NCI-H1048 (cell line): ENCODE data around the gene SP6.

Source experiments
- DNase-seq: peaks from one replicate; lab custom pipeline; 2025; lab: John Stamatoyannopoulos, UW

Gene SP6

DNA sequence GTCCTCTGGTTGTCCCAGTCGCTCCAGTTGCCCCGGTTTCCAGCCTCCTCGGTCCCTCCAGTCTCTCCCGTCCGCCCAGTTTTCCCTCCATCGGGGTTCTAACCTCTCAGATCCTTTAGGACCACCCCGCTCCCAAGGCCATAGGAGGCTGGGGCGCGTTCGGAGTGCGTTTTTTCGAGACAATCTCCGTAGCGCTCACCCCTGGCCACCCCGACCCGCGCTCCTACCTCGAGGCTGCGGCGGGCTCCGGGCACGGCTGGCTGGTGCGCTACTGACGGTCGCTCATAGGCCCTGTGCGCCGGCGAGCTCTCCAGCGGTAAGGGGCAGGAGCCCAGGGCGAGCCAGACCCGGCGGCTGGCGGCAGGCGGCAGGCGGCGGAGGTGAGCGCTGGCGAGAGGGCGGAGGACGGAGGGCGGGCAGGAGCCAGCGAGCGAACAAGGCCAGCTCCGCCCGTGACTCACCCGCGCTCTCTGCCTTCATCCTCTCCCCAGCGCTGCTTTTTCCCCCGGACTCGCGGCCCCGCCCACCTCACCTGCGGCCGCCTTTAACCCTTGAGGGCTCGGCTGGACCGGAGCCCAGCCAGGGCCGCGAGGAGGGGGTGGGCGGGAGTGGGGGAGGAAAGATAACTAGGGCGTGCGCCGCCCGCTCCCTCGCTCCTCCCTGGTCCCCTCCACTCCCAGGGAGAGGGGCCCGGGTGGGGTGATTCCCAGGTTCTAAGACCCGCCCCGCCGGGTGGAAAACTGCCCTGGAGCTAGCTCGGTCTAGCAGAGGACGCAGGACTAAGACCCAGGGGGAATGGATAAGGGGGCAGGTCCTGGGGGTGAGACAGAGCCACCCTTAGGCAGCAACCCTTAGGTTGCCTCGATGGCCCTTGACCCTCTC is at the start of gene SP6:
Gene SP6 (minus strand): TSS at position 472 of the 882 bp plus-strand sequence. CDS start 2,734 bp downstream, outside the sequence.
- no peak for DNase-seq

GRCh38 chr17:47899643-47900042 is 48.7 kb upstream of the SP6 start:
- no peak for DNase-seq

DNA sequence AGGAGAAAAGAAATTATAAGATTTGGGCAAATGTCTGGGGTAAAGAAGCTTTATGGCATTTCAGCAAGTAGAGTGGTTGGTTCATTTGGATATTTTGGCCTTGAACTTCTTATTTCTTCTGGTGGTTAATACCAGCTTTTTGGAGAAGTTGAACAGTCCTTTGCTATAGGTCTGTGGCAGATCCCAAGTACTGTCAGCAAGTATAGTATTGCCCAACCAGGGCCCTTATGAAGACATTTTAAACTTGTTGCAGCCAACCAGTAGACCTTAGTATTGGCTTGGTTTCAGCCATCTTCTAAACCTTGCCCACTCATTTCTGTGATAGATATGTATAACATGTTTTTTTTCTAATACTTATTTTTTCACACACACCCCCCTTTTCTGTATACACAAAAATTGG is 47.3 kb upstream of the SP6 start:
- no peak for DNase-seq

DNA sequence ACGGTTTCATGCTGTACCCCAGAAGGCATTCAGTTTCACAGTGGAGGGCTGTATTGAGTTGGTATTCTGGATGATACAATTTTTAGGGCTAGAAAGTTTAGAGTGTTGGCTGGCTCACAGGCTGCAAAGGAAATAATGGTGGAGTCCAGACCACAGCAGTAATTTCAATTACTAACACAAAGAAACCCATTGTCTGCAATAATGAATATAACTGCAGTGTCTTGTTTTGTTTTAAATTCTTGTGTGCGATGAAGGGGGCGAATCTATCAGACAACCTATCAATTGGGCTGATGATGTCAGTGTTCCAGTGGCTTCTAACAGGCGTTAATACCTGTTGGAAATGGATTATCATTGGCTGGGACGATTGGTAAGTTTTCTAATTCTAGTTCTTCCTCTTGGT is 46.6 kb upstream of the SP6 start:
- DNase-seq = no peak

- DNase-seq = no peak
Observed at GRCh38 chr17:47896672-47897490, 45.9 kb upstream of the SP6 start.

DNA sequence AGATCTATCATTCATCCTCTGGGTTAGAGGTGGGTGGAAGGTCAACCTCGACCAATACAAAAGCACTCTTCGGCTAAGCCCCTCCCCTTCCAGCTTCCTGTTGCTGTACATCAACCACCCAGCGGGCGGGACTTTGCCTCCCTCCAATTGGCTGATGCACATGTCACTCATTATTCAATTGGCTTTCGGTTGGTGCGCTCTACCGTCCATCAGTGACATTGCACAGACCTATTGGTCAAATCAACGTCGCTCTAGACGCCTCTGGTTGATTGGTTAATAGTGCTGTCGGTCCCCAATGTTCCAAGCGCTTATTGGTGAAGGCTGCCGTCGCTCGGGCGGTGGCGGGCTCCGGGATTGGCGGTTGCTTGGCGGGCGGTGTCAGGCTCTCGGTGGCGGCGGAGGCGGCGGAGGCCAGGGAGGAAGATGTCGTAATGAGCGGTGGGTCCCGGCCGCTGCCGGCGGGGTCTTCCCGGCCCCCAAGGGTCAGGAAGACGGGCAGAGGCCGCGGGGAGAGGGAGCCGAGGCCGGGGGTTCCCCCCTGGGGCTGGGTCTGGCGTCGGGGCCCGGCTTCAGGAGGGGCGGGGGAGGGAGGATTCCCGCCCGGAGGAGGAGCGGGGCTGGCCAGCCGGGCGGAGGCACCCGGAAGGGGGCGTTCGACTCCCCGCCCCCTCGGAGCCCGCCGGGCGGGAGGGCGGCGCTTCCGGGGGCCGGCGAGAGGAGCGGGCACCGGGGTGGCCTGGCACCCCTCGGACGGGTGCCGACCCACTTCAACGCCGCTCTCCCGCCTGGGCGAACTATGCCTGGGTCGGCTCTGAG is 45.1 kb upstream of the SP6 start, which contains the start of gene SP2:
Gene SP2 (plus strand): TSS at position 381 of the 816 bp plus-strand sequence. CDS start 51 bp downstream, at position 432.
- peak; percentile 96 for DNase-seq

GRCh38 chr17:47895347-47895855 is 44.4 kb upstream of the SP6 start:
- DNase-seq = no peak

- DNase-seq = no peak
Observed at GRCh38 chr17:47894498-47895346, 43.8 kb upstream of the SP6 start.

GRCh38 chr17:47891545-47892088 is 40.7 kb upstream of the SP6 start:
- DNase-seq = no peak

DNA sequence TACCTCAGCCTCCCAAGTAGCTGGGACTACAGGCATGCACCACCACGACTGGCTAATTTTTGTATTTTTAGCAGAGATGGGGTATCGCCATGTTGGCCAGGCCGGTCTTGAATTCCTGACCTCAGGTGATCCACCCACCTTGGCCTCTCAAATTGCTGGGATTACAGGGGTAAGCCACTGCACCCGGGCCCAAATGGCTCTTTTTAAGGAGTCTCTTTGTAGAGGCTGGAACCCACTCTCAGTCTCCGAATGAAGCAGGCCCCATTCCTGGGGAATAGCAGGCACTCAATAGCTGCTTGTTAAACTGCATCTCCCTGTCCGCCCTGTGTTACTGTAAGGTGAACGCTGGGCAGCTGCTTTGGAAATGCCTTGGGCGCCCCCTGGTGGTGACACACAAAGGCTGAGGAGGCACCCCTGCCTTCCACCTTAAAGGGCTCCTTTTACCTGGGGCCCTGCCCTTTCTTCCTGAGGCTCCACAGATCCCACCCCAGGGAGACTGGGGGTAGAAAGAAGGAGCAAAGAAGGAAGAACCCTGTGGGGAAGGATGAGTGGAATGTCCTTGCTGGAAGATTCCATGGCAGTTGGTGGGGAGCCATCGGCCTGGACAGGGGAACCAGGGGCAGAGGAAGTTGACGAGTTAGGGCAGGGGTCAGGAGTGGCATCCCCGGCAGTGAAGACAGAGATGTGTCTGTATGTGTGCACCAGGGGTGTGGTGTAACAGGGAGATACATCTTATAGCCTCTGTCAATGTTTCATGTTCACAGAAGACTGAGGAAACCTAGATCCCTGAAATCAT is 39.0 kb upstream of the SP6 start:
- DNase-seq = peak; percentile 62

DNA sequence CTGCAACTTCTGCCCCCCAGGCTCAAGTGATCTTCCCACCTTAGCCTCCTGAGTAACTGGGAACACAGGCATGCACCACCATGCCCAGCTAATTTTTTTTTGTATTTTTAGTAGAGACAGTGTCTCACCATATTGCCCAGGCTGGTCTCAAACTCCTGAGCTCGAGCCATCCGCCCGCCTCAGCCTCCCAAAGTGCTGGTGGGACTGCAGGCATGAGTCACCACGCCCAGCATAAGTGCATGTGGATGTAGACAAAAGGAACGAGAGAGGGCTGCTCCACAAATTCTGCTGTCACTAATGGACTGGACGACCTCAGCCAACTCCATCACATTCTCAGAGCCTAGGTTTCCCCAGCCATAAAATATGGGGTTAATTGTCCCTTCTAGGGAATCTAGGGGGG is 37.3 kb upstream of the SP6 start:
- DNase-seq = no peak

DNA sequence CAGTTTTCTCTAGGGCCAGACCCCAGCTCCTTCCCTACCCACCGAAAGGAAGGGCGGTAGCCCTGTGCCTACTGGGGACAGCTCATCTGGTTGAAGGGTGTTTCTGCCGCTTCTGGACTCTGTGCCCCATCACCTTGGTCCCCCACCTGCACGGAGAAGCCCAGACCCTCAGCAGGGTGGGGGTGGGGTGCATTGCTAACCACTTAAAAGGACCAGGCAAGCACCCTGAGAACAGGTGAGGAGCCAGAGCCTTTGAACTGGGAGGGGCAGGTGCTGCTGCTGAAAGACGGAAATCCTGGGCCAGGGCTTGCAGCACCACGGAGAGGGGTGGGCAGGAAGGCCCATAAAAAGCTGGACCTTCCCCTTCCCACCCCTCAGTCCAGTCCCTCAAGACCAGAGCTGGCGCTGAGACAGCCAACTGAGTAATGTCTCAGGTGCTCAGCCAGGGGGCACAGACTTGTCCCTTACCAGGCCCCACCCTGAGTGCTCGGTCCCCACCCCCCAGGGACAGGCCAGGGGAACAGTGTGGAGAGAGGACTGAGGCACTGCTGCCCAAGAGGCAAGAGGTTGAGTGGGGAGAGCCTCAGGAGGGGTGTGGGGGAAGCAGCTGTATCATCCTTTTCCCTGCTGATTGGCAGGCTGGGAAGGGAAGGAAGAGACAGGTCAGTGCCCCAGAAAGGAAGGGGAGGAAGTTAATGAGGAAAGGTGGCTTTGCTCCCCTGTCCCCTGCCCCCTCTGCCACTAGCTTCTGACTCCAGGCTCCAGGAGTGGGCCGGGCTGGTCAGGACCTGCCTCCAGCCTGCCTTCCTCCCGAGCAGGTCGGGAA is 34.2 kb upstream of the SP6 start:
- DNase-seq = no peak

GRCh38 chr17:47884427-47884740 is 33.4 kb upstream of the SP6 start:
- no peak for DNase-seq

DNA sequence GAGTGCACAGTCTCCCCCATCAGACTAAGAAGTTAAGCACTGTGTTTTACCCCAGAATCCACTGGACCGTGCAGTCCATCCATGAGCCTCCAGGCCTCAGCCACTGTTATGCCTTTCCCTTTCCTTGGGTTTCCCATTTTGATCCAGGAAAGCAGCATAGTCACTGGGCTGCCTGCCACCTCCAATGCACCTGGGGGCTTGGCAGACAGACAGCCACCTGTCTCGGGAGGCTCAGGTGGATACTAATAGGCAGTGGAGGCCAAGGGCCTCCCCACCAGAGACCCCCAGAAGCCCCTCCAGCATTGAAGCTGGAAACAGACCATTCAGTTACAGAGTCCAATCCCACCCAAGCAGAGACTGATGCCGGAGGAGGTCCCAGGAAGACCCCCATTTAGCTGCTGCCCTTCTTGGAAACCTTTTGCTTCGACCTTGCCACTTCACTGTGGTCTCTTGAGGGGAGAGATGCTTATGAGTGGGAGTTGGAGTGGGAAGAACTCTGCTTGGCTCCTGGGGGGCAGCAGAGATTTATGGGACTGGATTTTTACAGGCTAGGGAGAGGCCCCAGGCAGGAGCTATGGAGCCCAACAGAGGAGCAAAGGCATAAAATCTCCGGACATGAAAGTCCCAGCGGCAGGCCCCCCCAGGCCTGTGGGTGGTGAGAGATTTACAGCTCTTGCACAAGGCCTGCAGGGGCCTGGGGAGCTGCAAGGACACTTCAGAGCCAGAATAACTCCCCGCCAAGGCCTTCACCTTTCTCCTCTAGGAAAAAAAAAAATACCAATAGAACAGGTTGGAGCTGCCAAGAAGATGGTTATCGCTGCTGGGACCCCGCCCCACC is 32.8 kb upstream of the SP6 start:
- no peak for DNase-seq

GRCh38 chr17:47882695-47883588 is 32.0 kb upstream of the SP6 start:
- no peak for DNase-seq

DNA sequence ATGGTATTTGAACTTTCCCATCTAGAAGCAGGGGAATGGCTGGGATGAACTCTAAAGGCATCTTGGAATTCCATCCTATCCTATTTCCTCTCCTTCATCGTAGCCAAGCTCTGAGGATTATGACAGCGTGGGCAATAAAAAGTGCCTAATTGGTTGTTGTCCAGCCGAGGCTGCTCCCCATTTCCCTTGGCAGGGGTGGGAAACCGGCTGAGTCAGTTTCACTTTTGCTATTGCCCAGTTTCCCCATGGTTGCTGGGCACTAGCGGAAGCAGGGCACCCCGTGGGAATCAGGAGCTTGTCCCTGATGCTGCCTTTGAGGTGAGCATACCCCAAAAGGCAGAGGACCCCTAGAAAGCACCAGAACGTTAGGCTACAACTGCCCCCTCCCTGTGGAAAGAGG is 31.3 kb upstream of the SP6 start:
- no peak for DNase-seq
